ENCODE data around the gene ELOVL5.

Gene ELOVL5

DNA sequence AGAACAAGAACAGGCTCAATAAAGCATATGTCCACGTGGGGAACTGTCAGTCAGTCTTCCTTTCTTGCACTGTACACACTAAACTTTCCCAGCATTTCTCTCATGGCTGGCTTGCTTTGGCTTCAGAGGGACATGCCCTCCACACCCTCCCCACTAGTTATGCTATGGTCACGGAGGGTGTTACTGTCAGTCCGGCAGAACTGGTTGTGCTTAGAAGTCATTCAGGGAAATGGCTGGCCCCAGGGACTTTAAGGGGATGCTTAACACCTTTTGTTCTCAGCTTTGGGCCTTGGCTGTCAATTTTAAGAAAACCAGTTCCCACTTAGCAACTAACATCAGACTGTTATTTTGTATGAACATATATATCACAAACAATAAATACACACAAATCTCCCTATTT lies 55.1 kb downstream of the ELOVL5 start:
- ChIA-PET POLR2A (ENCODE audit: low non-redundant PET) (no interaction called here), CTCF (no interaction called here)
- DNase-seq (ENCODE audit: low spot score): no peak
- H3K27ac ChIP-seq: no peak overlapping the region
- TF ChIP-seq, protein P1, sequence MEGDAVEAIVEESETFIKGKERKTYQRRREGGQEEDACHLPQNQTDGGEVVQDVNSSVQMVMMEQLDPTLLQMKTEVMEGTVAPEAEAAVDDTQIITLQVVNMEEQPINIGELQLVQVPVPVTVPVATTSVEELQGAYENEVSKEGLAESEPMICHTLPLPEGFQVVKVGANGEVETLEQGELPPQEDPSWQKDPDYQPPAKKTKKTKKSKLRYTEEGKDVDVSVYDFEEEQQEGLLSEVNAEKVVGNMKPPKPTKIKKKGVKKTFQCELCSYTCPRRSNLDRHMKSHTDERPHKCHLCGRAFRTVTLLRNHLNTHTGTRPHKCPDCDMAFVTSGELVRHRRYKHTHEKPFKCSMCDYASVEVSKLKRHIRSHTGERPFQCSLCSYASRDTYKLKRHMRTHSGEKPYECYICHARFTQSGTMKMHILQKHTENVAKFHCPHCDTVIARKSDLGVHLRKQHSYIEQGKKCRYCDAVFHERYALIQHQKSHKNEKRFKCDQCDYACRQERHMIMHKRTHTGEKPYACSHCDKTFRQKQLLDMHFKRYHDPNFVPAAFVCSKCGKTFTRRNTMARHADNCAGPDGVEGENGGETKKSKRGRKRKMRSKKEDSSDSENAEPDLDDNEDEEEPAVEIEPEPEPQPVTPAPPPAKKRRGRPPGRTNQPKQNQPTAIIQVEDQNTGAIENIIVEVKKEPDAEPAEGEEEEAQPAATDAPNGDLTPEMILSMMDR (conservative IDR thresholded peaks at IDR 0.05; ENCODE audit: low read depth): no peak

DNA sequence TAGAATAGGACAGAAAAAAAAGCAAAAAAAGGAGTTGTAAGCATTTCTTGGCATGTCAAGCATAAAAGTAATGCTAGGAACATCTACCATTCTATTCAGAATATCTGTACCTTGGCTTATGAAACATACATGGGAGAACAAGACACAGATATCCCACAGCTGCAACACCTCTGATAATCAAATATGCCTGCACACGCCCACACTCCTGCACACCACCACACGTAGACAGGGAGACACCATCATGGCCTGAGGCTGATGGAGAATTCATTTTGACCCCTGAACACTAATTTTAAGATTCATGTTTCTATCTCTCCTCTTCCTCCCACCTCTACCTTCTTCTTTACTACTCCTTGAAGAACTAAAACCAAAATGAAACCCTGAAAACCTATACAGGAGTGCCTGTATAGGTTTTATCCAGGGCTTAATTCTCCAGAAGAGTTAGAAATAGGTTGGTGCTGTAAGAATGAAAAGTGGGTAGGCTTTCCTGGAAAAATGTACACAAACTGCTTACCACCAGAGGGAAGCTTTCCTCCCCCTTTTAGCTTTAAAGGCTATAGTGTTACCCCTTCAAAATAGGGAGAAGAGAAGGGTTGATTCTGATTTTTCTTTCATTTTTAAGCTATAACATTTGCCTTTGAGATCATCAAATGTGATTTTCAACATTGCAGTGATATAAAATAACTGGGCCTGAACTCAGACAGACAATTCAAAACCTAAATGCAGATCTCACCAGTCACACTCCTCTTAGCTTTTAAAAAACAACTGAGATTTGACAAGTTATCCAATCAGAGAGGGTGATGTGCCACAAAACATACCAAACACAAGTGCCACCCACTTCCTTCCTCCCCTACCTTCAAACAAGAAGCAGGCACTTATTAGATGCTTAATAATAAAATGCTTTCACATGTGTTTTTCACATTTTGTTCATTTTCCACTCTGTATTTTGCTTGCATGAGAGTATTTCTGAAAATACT lies 57.9 kb downstream of the ELOVL5 start:
- CTCF ChIA-PET: no interaction called here

DNA sequence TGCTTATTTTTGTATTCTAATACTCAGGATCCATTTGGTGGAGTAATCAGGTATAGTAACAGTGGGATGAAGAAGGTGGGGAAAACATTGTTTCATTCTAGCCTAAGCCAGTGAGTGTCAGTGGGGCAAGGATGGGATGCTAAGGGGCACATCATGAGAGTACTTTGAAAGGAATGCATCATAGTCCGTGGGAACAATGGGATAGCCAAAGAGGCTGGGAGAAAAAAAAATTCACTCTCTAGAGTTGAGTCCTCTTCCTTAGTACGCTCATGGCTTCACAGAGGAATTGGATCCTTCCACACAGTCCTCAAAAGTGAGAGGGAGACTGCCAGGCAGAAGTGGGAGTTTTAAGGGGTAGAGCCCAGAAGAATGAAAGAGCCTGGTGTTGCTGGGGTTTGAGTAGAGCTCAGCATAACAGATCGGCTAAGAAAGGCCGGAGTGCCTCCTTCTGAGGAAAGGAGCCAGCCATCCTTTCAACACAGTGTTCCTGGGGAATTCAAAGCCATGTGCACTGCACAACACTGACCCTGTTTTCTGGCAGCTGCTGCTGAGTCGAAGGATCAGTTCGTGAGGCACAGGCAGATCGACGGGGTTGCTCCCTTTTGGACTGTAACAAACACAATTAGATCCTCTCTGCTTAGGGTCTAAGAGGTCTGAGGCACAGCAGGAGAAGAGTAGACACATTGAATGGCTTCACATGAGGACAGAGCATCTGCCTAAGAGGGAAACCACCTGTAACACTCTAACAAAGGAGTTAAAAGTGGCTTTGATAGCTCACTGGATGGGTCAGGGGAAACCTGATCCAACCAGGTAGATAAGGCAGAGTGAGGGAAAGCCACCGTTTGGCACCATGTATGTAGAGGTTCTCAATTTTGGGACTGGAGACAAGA lies 61.2 kb downstream of the ELOVL5 start:
- DNase-seq (ENCODE audit: low spot score): no peak
- POLR2A ChIA-PET (ENCODE audit: low non-redundant PET): no interaction called here
- no peak overlapping the region for H3K27ac ChIP-seq
- CTCF ChIA-PET: no interaction called here
- TF ChIP-seq, protein P1 (conservative IDR thresholded peaks at IDR 0.05; ENCODE audit: low read depth): no peak

More for the DNA sequence above, 57.9 kb downstream of the ELOVL5 start:
- POLR2A ChIA-PET (ENCODE audit: low non-redundant PET): no interaction called here
- TF ChIP-seq, protein P1 (conservative IDR thresholded peaks at IDR 0.05; ENCODE audit: low read depth): no peak
- H3K27ac ChIP-seq: no peak overlapping the region
- DNase-seq (ENCODE audit: low spot score): no peak

DNA sequence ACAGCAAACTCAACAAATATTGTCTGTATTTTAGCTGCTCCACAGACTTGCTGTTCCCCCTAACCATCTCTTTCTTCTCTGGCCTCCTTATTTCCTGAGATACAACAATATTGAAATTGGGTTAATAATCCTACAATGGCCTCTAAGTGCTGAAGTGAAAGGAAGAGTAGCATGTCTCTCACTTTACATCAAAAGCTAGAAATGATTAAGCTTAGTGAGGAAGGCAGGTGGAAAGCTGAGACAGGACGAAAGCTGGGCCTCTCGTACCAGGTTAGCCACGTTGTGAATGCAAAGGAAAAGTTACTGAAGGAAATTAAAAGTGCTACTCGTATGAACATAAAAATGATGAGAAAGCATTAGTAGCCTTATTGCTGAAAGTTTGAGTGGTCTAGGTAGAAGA lies 63.8 kb downstream of the ELOVL5 start:
- POLR2A ChIA-PET (ENCODE audit: low non-redundant PET): no interaction called here
- H3K27ac ChIP-seq: no peak overlapping the region
- TF ChIP-seq, protein P1 (conservative IDR thresholded peaks at IDR 0.05; ENCODE audit: low read depth): no peak
- CTCF ChIA-PET: no interaction called here
- no peak for DNase-seq (ENCODE audit: low spot score)

DNA sequence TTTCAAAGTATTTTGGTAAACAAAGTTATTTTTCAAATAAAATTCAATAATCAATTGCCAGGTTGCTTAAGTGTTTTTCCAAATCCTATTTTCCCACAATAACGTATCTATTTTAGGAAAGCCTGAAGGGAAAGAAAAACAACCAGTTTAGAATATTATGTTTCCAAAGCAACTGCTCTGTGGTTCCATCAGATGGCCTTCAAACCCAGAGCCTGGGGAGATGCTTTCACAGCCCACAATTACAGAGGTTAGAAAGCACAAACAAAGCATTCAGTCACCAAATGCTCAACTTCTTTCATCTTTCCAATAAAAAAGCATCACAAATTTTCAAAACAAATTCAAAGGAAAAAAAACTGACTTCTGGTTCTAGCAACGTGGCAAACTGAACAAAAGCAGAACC lies 66.0 kb downstream of the ELOVL5 start:
- H3K27ac ChIP-seq: no peak overlapping the region
- ChIA-PET POLR2A (ENCODE audit: low non-redundant PET) (no interaction called here), CTCF (no interaction called here)
- no peak for DNase-seq (ENCODE audit: low spot score)
- TF ChIP-seq, protein P1 (conservative IDR thresholded peaks at IDR 0.05; ENCODE audit: low read depth): no peak

DNA sequence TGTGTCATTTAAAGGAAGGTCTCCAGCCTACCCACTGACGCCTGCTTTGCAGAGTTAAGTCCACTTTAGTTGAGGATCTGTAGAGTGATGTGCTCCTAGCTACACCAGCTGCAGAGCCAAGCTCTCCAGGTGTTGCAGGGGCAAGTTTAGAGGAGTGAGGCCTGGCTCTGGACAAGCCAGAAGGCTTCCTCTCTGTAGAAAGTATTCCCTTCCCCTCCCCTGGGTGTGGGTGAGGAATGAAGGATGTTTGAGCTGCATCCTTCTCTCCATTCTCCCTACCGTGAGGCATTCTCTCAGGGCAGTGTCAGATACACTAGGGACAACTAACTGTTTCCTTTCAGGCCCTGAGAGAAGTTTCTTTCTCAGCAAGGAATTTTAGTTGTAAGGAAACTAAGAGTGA lies 66.5 kb downstream of the ELOVL5 start:
- CTCF ChIA-PET: no interaction called here
- POLR2A ChIA-PET (ENCODE audit: low non-redundant PET): no interaction called here
- H3K27ac ChIP-seq: no peak overlapping the region
- TF ChIP-seq, protein P1 (conservative IDR thresholded peaks at IDR 0.05; ENCODE audit: low read depth): no peak
- no peak for DNase-seq (ENCODE audit: low spot score)

Measured in RWPE1 (cell line).